HG02571 (cell line): ENCODE data around the gene TOM1L2.

Experiments
- ATAC-seq: cut with Tn5 transposase; IDR thresholded peaks from one replicate; pipeline ENCODE4 v1.9.1; 2021; ENCODE audit warnings: mild to moderate bottlenecking, moderate library complexity; ENCODE audit not compliant: unreplicated experiment

The TOM1L2 gene

DNA sequence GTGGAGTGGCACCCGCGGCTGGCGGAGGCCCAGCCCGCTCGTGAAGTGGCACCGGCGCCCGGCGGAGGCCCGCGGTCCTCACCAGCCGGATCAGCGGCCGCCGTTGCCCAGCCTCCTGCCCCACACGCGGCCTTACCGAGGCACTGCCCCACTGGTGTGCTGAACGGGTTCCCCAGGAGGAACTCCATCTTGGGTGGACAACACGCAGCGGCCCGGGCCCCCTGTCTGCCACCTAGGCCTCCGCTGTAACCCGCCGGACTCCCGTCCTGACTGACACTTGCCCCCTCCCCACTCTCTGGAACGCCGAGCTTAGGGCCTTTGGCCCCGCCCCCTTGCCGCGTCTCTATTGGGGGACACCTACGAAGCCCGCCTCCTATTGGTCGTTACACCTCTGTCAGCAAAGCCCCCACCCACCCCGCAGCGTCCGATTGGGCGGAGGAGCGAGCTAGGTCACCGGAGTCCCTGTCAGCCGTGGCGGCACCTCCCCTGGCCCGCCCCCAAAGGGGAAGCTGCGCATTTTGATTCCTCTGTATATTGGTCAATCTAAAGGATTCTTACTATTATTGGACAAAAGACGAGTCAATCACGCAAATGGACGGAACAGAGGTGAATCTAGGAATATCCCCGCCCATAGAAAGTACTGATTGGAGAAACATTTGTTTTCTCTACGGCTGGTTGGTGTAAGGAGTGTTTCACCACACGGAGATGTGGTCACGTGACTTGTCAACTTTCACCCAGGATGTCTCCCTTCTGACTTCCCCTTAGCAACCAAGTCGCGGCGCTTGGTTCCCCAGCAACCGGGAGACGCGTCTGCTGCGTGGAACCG, at the start of gene TOM1L2, which contains the start of gene DRC3:
Gene TOM1L2 (minus strand): TSS at position 275 of the 826 bp plus-strand sequence. CDS start 87 bp downstream, at position 188.
Gene DRC3 (plus strand): TSS at position 737 of the 826 bp plus-strand sequence. CDS start 4,737 bp downstream, outside the sequence.
- ATAC-seq = peak; percentile 85

DNA sequence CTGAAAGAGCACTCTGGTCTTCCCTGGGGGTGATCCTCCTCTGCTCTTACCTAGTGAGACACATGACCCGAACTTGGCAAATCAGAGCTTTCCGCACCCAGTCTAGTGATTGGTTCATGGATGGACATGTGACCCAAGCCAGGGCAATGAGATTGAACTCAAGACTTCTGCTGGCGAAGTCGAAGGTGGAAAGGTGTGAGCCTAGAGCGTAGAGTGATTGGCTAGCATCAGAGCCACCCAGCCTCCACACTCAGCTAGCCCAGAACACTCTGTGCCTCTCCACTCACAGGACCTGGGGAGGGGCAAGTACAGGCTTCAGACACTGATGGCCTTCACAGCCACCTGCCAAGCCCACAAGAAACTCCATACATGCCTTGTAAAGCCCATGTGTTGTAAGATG, 49.2 kb upstream of the TOM1L2 start:
- no peak for ATAC-seq

DNA sequence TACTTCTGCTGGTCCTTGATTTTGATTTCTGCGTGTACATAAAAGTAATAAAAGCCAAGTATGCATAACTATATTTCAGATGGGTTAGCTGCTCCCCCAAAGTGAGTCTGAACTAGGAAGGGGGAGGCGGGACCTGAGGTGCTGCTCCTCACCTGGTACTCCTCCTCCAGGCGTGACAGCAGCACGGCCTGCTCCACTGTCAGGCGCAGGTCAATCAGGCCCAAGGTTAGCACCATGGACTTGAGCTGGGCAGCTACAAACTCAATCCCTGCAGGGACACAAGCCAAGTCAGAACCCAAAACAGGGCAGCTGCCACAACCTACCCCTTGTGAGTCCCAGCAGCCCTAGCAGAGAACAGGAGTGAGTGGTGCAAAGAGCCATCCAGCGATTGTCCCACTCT, 48.8 kb upstream of the TOM1L2 start:
- no peak for ATAC-seq

DNA sequence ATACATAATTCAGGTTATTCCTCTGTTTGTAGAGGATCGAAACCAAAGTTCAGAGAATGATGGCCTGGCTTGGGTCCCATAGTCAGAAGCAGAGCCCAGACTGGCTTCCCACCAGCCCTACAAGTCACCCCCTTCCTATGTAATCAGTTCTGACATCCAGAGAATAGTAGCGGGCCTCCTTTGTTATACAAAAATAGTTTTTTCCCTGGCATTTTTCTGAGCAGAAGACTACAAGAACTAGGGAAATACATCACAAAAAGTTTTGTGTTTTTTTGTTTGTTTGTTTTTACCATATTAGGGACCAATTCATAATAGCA, 47.6 kb upstream of the TOM1L2 start:
- ATAC-seq = no peak

DNA sequence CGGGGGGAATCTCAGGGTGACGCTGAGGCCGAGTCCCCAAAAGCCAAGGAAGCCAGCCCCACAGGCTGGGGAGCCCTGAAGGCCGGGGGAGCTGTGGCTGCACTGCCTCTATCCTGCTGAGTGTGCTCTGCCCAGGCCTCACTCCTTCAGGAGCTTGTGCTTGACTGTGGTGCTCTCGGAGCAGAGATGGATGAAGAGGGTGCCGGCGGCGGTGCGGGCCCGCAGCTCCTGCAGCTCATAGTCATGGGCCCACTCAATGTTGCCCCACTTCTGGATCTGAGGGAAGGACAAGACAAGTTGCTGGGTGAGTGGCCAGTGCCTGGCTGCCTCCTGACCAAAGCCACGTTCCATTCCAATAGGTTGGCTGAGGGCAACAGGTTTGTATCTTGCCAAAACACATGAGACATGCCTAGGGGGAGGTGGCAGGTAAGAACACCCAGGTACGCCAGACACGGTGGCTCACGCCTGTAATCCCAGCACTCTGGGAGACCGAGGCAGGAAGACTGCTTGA, 46.3 kb upstream of the TOM1L2 start:
- ATAC-seq = no peak

DNA sequence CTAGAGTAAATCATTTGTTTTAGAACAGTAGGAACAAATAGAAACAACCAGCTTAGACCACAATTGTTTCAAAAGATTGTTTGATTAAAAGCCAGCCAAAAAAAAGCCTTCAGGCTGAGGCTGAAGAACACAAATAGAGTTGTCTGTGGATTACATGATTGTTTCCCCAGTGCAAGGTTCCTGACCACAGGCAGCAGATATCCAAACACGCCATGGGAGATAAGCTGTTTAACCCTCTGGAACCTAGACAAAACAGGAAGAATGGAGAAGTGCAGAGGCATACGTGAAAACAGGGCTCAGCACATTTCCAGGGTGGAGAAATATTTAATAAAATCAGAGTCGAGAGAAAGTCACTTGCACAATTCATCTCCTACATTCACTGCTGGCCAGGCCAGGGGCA, 45.8 kb upstream of the TOM1L2 start:
- no peak for ATAC-seq

DNA sequence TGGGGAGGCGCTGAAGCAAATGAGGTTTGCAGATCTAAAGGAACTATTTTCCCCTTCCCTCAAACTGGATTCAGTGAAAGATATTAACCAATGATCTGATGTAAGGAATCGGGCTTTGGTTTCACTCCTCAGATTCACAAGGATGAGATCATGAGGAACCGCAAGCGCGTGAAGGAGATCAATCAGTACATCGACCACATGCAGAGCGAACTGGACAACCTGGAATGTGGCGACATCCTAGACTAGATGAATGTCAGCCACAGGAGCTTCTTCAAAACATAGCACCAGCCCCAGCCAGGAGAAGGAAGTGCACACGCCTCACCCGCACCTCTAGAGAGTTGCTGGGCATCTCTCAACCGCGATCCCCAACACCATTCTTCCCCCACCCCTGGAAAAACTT, 44.2 kb upstream of the TOM1L2 start:
- no peak for ATAC-seq

DNA sequence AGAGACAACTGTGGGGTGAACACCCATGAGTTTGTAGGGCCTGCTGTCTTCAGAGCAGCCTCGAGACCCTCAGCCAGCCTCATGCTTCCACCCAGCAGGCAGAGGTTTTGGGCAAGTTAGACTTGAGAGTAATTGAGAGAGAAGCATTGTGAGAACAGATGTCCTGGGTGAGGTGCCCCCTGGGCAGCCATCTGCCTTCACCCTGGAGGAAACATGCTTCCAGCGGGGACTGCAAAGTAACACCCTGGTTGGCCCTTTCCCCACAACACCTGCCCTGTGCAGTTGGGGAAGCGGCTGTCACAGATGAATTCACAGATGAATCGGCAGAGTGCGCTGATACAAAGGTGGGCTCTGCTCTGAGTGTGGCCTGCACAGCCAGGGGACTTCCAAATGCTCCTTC, 43.4 kb upstream of the TOM1L2 start:
- no peak for ATAC-seq

DNA sequence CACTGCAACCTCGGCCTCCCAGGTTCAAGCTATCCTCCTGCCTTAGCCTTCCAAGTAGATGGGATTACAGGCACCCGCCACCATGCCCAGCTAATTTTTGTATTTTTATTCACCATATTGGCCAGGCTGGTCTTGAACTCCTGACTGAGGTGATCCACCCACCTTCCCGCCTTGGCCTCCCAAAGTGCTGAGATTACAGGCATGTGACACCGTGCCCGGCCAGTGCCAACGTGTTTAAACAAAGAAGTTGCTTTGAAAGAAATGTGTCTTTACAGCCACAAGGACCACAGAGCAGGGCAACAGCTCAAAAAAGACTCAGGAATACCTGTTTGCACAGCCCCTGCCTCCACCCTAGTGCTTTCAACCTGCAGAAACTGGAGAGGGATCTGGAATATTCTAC, 41.8 kb upstream of the TOM1L2 start:
- ATAC-seq = no peak

DNA sequence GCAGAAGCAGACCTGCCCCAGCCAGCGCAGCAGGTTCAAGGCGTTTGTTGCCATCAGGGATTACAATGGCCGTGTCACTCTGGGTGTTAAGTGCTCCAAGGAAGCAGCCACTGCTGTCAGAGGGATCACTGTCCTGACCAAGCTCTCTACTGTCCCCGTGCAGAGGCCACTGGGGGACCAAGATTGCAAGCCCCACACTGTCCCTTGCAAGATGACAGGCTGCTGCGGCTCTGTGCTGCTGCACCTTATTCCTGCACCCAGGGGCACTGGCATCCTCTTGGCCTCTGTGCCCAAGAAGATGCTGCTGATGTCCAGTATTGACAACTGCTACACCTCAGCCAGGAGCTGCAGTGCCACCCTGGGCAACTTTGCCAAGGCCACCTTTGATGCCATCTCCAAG, 39.1 kb upstream of the TOM1L2 start:
- ATAC-seq = no peak

DNA sequence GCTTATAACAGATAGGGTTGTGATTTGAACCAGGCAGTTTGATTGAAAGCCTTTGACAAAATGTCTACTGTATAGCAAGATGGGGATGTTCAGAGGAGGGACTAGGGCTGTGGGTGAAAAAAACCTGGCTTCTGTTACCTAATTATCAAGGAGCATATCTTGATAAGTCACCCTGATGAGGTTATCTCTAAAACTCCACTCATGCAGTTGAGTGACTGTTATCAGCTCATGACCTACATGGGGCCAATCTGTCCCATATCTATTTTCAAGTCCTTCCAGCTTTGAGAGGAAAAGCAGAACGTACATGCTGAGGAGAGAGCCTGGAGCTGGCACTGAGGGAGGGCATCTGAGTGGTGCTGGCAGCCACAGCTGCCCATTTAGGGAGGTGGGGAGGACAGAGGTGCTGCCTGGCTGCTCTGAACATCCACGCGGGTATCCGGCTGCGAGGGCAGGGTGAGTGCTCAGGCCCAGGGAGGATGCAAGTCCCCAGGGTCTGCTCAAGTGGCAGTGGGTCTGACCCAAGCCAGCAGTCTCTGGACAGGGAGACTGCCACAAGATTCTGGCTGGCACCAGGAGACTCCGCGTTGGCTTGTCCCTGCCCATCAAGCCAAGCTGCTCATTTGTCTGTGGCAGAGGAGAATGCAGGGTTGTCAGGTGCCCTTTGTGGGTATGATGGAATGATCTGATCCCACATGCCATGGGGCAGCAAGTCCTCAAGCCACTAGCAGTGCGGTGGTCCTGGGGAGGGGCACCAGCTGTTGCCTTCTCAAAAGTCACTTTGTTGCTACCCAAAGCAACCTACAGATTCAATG, 37.6 kb upstream of the TOM1L2 start:
- ATAC-seq = no peak

DNA sequence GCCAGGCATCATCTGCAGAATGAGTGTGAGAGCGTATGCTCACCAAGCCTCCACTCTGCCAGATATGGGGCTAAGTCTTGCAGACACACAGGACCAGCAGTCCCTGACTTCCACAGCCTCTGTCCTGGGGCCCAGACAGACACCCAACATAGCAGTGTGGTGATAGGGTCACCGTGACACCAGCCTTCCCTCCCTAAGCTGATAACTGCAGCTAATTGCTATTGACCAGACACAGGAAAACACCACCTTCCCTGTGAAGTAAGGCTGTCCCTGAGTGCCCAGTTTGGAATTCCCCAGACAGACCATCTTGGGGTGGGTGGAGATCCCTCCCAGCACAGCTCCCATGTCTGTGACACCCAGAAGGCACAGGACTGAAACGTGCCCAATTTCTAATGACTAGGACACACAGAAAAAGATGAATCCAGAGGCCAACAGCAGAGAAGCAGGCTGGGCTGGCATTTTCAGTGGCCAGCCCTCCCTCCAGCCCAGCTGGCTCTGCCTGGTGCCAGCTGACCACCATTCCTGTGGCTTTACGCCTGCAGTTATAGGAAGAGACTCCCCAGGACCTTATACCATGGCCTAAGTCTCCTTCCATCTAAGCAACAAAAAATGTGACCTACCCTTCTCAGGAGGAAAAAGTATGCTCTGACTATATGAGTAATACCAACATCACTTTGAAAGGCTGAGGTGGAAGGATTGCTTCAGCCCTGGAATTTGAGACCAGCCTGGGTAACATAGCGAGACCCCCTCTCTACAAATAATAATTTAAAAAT, 36.5 kb upstream of the TOM1L2 start:
- no peak for ATAC-seq

DNA sequence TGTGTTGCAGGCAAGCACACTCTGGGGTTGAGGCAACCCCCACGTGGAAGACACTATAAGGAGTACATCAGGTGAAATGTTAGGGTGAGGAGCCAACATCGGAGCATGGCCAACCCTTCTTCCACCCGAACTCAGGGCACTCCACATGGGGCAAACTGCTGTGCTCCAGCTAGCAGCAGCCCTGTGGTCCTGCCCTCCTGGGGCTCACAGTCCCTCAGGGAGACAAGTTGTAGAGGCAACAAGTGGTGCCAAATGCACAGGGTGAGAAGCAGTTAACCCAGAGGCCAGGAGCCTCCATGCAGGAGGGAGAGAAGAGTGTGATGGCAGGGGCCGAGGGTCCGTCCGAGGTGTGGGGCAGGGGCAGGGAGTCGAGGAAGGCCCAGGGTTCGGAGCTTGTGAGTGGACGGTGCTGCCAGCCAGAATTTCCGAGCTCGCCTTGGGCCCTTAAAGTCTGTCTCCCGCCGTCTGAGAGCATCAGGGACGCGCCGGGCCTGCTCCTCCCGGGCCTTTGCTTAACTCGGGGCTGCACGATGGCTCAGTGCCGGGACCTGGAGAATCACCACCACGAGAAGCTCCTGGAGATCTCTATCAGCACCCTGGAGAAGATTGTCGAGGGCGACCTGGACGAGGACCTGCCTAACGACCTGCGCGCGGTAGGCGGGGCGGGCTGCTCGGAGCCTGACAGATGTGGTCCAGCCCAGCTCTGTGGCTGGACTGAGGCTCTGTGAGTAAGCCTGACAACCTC, 34.5 kb upstream of the TOM1L2 start:
- ATAC-seq = no peak

DNA sequence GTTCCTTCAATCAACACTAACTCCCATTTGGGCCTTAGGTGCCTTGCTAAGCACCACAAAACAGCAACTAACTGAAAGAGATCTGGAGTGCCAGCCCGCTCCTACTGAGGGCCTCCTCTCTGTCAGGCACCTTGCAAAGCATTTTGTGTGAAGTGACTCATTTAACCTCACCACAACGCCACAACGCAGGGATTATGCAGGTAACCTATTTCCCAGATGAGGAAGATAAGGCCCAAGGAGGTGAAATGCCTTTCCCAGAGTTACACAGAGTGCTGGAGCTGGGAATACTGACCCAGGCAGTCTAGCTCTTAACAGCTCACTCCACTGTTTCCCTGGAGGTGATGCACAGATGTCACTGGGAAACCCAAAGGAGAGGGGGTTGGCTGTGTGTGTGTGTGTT, 33.3 kb upstream of the TOM1L2 start:
- no peak for ATAC-seq

DNA sequence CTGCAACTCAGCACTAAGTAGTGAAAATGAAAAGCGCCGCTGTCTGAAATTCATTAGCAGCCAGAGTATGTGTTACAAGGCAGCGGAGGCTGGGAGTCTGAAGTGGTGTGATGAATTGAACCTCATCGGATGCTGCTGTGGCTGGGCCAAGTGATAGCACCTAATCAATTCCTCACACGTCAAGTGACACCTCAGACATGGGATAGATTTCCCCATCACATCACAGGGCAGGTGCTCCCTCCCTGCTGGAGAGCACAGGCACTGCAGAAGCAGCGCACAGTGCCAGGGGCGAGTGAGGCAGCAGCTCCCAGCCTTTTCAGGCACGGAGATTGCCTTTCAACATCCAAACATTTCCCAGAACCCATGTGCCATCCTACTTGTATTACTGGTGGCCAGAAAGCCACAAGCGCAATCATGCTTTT, 32.7 kb upstream of the TOM1L2 start:
- no peak for ATAC-seq

DNA sequence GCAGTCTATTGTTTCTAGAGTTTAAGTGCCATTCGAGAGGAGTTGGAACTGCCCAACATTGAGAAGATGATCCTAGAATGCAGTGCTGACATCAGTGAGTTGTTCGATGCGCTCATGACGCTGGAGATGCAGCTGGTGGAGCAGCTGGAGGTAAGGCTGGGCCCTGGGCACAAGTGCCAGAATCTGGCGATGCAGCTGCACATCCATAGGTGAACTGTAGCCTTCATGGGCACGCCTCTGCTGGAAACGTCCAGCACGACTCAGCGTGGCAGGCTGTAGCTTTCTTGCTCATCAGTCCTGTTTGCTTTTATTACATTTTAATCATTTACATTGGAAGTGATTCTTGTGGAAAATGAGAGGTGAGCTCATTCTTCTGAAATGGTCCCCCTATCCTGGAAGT, 32.1 kb upstream of the TOM1L2 start:
- ATAC-seq = no peak

DNA sequence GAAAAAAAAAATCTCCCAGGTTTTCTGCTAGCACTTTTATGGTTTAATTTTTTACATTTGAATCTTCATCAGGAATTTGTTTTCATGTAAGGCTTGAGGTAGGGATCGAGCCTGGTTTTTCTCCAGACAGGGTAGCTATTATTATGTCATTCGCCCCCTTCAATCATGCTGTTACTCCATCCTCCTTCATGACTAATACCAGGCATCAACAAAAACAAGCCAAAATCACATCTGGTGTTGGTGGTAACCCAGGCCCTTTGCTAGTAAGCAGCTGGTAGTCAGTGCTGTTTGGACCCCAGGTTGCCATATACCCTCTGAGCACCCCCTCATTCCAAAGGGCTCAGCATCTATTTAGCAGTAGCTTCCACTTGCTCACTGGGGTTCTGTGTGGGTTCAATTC, 30.0 kb upstream of the TOM1L2 start:
- no peak for ATAC-seq

DNA sequence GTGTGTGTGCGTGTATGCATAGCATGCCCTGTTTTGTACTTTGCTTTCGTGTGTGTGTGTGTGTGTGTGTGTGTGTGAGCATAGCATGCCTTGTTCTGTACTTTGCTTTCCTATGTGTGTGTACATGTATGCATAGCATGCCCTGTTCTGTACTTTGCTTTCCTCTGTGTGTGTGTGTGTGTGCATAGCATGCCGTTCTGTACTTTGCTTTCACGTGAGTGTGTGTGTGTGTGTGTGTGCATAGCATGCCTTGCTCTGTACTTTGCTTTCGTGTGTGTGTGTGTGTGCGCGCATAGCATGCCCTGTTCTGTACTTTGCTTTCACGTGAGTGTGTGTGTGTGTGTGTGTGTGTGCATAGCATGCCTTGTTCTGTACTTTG, 27.8 kb upstream of the TOM1L2 start:
- no peak for ATAC-seq

DNA sequence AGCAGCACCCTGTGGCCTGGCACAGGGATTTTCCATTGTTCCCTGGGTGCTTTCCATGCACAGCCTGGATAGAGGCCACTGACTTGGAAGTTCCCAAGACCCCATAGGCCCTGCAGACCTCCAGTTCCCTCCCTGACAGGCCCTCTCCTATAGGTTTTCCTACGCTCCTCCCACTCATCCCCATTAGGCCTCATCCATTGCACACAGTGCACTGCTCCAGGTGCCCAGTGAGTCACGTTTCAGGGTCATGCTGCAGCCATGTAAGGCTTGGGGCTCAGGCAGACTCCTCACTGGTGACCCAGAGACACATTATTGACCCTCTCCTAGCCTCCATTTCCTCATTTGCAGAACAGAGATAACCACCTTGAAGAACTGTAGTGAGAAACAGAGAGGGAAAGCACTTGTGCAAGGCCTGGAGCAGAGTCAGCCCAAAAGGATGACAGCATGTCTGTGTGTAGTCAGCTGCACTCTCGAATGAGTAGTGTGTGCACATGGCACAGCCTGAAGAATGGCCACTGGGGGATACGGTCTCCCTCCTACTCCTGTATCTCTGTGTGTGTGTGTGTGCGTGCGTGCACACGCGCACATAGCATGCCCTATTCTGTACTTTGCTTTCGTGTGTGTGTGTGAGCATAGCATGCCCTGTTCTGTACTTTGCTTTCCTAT, 27.3 kb upstream of the TOM1L2 start:
- no peak for ATAC-seq

DNA sequence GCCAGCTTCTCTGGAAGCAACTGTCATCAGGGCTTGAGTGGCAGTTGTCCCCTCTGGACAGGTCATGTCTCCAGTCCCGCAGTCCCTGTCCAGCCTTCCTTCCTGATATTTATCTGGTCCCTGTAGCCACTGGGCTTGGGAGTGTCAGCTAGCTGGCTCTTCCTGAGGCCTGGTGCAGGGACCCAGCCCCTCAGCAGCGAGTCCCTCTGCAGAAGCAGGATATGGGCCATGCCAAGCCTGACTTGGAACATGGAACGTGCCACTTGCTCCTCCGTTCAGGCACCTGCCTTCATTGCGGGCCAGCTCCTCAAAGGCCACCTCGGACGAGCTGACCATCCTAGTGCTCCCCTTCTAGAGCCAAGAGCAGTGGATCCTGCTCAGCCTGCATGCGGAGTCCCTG, 26.7 kb upstream of the TOM1L2 start:
- no peak for ATAC-seq
